WERI-Rb-1 (cell line): Measurements from ENCODE around the gene RAB4A.
"Not testable (repeated sequence)": the region's sequence is repeated elsewhere in the genome, so short reads cannot be mapped to it uniquely, and the experiment has no call there.

Experiments used
- DNase-seq: peaks from one replicate; pipeline ENCODE4 v3.0.0-alpha.2; 2020
- H3K27ac ChIP-seq: fragments of 250-450 bp; sonication (Bioruptor Pico); 2 replicates; pipeline ENCODE4 v1.5.1; 2020; ENCODE audit warnings: mild to moderate bottlenecking, moderate library complexity
- H3K27me3 ChIP-seq: fragments of 250-450 bp; sonication (Bioruptor Pico); 2 replicates; pipeline ENCODE4 v1.5.1; 2021; ENCODE audit warnings: mild to moderate bottlenecking, low read depth, moderate library complexity; ENCODE audit not compliant: insufficient read depth, severe bottlenecking
- H3K36me3 ChIP-seq: fragments of 250-450 bp; sonication (Bioruptor Pico); 2 replicates; pipeline ENCODE4 v1.5.1; 2020; ENCODE audit warnings: mild to moderate bottlenecking, moderate library complexity
- H3K4me3 ChIP-seq: 2 replicates; pipeline ENCODE4 v1.5.1; 2011; ENCODE audit warnings: low read depth, mild to moderate bottlenecking, control low read depth, low read length
- H3K9me3 ChIP-seq: fragments of 250-450 bp; sonication (Bioruptor Pico); 2 replicates; pipeline ENCODE4 v1.5.1; 2021; ENCODE audit warnings: mild to moderate bottlenecking, moderate library complexity; ENCODE audit not compliant: severe bottlenecking
- TF ChIP-seq, protein P1 (sequence below): IDR thresholded peaks from 2 replicates; pipeline ENCODE4 v1.5.1; 2011; ENCODE audit warnings: low read depth, mild to moderate bottlenecking, control low read depth, inconsistent platforms, low read length

Gene RAB4A

DNA sequence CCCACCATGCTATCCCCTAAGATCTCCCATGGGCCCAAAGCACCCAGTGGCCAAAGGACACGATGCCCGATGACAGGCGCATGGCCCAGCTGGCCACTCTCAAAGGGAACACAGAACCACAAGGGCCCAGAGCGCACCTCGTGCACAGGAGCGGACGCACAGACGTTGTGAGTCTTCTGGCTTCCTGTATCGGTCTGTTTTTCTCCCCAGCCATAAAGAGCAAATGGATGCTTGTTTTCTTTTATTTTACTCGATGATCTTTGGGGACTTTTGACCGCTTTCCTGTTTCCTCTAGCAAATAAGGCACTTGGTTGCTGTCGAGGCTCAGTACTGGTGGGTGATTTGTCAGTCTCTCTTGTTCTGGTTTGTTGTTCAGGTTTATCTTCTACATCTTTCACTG, 55.7 kb downstream of the RAB4A start:
- Histone ChIP-seq H3K36me3 (no peaks in the 10 kb centered on the region; the same call in none of the 2 replicates), H3K27me3 (no peaks in the 10 kb centered on the region), H3K27ac (no peak overlapping the region), H3K4me3 (no peak overlapping the region), H3K9me3 (no peaks in the 10 kb centered on the region)
- no peak for DNase-seq
- TF ChIP-seq, protein P1, sequence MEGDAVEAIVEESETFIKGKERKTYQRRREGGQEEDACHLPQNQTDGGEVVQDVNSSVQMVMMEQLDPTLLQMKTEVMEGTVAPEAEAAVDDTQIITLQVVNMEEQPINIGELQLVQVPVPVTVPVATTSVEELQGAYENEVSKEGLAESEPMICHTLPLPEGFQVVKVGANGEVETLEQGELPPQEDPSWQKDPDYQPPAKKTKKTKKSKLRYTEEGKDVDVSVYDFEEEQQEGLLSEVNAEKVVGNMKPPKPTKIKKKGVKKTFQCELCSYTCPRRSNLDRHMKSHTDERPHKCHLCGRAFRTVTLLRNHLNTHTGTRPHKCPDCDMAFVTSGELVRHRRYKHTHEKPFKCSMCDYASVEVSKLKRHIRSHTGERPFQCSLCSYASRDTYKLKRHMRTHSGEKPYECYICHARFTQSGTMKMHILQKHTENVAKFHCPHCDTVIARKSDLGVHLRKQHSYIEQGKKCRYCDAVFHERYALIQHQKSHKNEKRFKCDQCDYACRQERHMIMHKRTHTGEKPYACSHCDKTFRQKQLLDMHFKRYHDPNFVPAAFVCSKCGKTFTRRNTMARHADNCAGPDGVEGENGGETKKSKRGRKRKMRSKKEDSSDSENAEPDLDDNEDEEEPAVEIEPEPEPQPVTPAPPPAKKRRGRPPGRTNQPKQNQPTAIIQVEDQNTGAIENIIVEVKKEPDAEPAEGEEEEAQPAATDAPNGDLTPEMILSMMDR = no peak

DNA sequence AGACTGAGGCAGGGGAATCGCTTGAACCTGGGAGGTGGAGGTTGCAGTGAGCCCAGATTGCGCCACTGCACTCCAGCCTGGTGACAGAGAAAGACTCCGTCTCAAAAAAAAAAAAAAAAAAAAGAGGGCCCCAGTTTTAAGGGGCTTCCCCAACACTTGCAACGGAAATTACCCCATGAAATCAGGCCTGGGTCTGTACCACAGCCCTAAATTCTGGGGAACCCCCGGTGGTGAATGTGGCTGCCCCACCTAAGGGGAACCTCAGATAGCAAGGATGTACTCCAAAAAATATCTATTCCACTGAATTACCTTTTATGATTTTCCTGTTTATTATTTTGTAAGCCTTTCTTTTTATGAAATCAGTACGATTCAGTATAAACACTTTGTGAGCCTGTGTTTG, 56.9 kb downstream of the RAB4A start:
- not testable (repeated sequence) for H3K36me3 ChIP-seq, H3K9me3 ChIP-seq, H3K27me3 ChIP-seq, H3K27ac ChIP-seq, DNase-seq, H3K4me3 ChIP-seq

DNA sequence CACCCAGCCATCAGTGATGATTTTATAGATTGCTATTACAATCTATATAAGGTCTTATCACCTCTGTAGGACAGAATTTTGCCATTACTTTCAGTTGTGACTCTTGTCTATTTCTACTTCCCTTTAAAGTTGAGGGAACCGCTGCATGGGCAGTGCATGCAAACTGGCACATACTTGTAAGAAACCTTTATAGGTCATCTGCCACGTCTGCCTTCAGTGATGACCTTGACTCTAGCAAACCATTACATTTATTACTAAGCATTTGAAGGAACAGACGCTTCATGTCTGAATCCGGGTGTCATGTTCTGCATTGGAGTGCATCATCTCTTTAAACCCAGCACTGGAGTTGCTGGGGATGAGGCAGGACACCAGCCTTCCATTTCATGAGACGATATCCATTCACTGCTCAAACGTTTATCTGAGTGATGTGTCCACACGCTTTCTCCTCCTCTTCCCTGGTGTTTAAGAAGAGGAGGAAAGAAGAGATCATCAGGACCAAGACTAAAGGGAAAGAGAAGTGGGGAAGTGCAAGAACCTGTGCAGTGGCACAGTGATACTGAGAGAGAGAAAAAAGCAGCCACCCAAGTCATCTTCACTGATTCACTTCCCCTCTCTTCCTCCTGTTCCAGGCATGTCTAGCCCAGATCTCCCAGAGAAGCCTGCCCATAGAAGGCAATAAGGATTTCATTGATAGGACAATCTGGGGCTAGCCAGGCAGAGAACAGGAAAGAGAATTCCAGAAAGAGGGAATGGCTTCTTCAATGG, 57.9 kb downstream of the RAB4A start:
- Histone ChIP-seq H3K4me3 (no peak overlapping the region), H3K9me3 (no peaks in the 10 kb centered on the region), H3K27ac (no peak overlapping the region), H3K36me3 (no peaks in the 10 kb centered on the region; the same call in none of the 2 replicates), H3K27me3 (no peaks in the 10 kb centered on the region)
- no peak for DNase-seq
- TF ChIP-seq, protein P1 = no peak

DNA sequence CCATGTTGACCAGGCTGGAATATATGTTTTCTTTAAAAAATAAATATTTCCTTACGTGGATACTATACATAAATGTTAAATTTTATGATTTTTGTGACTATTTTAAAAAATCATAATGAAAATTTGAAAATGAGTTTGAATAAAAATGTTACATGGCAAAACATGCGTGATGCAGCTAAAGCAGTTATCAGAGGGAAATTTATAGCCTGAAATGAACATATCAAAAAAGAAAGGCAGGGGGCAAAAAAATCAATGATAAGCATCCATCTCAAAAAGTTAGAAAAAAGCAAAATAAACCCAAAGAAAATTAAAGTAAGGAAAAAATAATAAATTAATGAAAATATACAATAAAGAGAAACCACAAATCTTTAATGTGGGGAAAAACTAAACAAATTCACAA, 63.4 kb downstream of the RAB4A start:
- DNase-seq = no peak
- TF ChIP-seq, protein P1 = no peak
- Histone ChIP-seq H3K9me3 (no peaks in the 10 kb centered on the region), H3K36me3 (no peaks in the 10 kb centered on the region), H3K27me3 (no peaks in the 10 kb centered on the region), H3K4me3 (no peak overlapping the region), H3K27ac (no peak overlapping the region)

DNA sequence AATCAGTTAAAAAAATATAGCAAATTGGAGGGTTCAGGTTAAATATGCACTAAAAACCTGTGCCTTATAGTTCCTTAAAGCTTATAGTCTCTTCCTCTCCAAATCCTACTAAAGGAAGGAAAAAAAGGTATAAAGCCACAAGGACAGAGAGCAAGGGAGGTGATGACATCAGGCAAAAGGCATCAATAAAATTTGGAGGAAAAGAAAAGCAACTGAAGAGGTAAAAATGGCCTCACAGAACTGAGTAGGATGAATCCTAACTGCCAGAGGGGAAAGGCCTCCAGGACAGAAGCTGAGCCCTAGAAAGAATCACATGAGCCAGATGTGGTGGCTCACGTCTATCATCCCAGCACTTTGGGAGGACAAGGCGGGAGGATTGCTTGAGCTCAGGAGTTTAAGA, 63.8 kb downstream of the RAB4A start:
- H3K4me3 ChIP-seq = no peak overlapping the region
- H3K9me3 ChIP-seq = no peaks in the 10 kb centered on the region
- DNase-seq = no peak
- TF ChIP-seq, protein P1 = no peak
- H3K27me3 ChIP-seq = no peaks in the 10 kb centered on the region
- H3K27ac ChIP-seq = no peak overlapping the region
- H3K36me3 ChIP-seq = no peaks in the 10 kb centered on the region

DNA sequence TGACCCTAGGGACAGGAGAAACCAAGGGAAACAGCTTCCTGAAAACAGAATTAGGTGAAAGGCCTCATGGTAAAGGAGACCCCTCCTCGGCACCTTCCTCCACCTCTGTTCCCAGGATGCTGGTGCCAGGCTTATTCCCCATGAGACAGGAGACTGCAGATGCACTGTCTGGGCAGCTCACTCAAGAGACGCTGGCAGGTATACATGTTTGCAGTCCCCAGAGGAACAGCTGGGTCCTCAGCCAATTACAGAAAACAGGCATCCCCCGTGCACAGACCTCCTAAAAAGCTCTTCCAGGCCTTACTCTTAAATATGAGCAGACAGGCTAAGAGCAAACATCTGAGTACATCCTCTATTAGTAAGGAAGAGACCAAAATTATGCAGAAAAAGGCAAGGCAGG, 65.4 kb downstream of the RAB4A start:
- Histone ChIP-seq H3K36me3 (no peaks in the 10 kb centered on the region), H3K27ac (no peak overlapping the region), H3K4me3 (no peak overlapping the region), H3K27me3 (no peaks in the 10 kb centered on the region), H3K9me3 (no peaks in the 10 kb centered on the region)
- TF ChIP-seq, protein P1 = no peak
- no peak for DNase-seq
